Measurements from ENCODE around the gene MFSD6L.

The MFSD6L gene

GRCh38 chr17:8800656-8801055, 1.5 kb upstream of the MFSD6L start:
- no peaks in the 10 kb centered on the region for H3K79me2 ChIP-seq
- H3K4me2 ChIP-seq (ENCODE audit: low read length): no peak overlapping the region
- no peak overlapping the region for H3K27ac ChIP-seq
- H2AFZ ChIP-seq: no peak overlapping the region
- no peak for TF ChIP-seq CTCF (IDR thresholded peaks at IDR 0.05)
- H3K36me3 ChIP-seq (ENCODE audit: control insufficient read depth, insufficient read depth, low read length): no peaks in the 10 kb centered on the region
- H3K9me3 ChIP-seq (ENCODE audit: control insufficient read depth, low read length): no peaks in the 10 kb centered on the region
- peaks cover 4% of the 10 kb centered on the region for H3K4me1 ChIP-seq
- no peak overlapping the region for H3K9ac ChIP-seq
- no peaks in the 10 kb centered on the region for H3K27me3 ChIP-seq (ENCODE audit: control insufficient read depth, insufficient read depth, low read length)
- no peak overlapping the region for H3K4me3 ChIP-seq (ENCODE audit: low read depth, low read length)

- no peak for TF ChIP-seq CTCF (IDR thresholded peaks at IDR 0.05)
Measured at GRCh38 chr17:8799570-8800212, 526 bp upstream of the MFSD6L start.

GRCh38 chr17:8798176-8798845, 854 bp downstream of the MFSD6L start:
- no peaks in the 10 kb centered on the region for H3K9me3 ChIP-seq (ENCODE audit: control insufficient read depth, low read length)
- no peak overlapping the region for H3K4me2 ChIP-seq (ENCODE audit: low read length)
- no peaks in the 10 kb centered on the region for H3K79me2 ChIP-seq
- H3K9ac ChIP-seq: no peak overlapping the region
- peaks cover 4% of the 10 kb centered on the region for H3K4me1 ChIP-seq
- H2AFZ ChIP-seq: peak overlapping the region; percentile 97
- H3K4me3 ChIP-seq (ENCODE audit: low read depth, low read length): peak overlapping the region; percentile 53
- no peaks in the 10 kb centered on the region for H3K36me3 ChIP-seq (ENCODE audit: control insufficient read depth, insufficient read depth, low read length)
- no peak for TF ChIP-seq CTCF (IDR thresholded peaks at IDR 0.05)
- no peaks in the 10 kb centered on the region for H3K27me3 ChIP-seq (ENCODE audit: control insufficient read depth, insufficient read depth, low read length)
- H3K27ac ChIP-seq: no peak overlapping the region

More at GRCh38 chr17:8799570-8800212, 526 bp upstream of the MFSD6L start:
- Histone ChIP-seq H2AFZ (peak overlapping the region; percentile 97), H3K4me1 (peaks cover 4% of the 10 kb centered on the region), H3K9me3 (ENCODE audit: control insufficient read depth, low read length) (no peaks in the 10 kb centered on the region), H3K27ac (no peak overlapping the region), H3K4me2 (ENCODE audit: low read length) (peak overlapping the region; percentile 67), H3K27me3 (ENCODE audit: control insufficient read depth, insufficient read depth, low read length) (no peaks in the 10 kb centered on the region), H3K4me3 (ENCODE audit: low read depth, low read length) (peak overlapping the region; percentile 53), H3K79me2 (no peaks in the 10 kb centered on the region), H3K36me3 (ENCODE audit: control insufficient read depth, insufficient read depth, low read length) (no peaks in the 10 kb centered on the region), H3K9ac (no peak overlapping the region)

GRCh38 chr17:8797621-8798175, 1.5 kb downstream of the MFSD6L start:
- Histone ChIP-seq H3K4me1 (peaks cover 4% of the 10 kb centered on the region), H3K9ac (no peak overlapping the region), H2AFZ (no peak overlapping the region), H3K27me3 (ENCODE audit: control insufficient read depth, insufficient read depth, low read length) (no peaks in the 10 kb centered on the region), H3K79me2 (no peaks in the 10 kb centered on the region), H3K9me3 (ENCODE audit: control insufficient read depth, low read length) (no peaks in the 10 kb centered on the region), H3K27ac (no peak overlapping the region), H3K4me3 (ENCODE audit: low read depth, low read length) (no peak overlapping the region), H3K4me2 (ENCODE audit: low read length) (no peak overlapping the region), H3K36me3 (ENCODE audit: control insufficient read depth, insufficient read depth, low read length) (no peaks in the 10 kb centered on the region)
- no peak for TF ChIP-seq CTCF (IDR thresholded peaks at IDR 0.05)
